ENCODE measurements around the gene GDPD4.

GDPD4 gene

DNA sequence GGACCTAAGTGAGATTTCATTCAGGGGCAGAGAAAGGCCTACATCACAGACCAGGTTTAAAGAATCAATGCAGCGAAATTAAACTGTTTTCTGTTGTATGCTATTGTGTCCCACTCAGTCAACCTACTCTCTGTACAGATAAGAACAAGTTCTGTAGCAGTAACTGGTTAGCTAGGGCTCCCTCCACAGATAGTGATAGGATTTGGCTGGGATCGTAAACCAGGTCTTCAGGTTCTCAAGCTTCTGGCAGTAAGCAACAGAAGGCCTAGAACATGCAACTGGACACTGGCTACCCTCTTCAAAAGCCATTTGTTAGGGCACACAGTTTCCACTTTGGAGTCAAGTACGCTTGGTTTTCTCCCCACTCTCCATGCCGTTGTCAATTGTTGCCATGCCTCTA lies 69.2 kb downstream of the GDPD4 start:
- DNase-seq, result no peak

DNA sequence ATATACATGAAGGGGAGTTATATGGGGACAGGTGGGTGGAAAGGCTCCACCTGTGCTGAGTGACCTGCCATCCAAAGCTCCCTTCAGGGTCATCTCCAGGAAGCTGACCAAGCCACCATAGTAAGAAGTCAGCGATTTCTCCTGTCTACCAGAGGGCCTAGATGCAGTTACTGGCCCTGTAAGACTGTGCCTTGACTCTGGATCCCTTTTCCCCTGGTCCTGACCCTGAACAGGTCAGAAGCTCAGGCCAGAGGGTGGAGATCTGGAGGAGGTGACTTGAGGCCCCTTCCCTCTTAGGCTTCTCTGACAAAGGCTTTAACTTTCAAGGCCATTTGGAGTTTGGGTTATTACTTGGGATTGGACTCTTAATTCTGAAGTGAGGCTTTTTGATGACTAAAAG lies 69.7 kb downstream of the GDPD4 start:
- no peak for DNase-seq

DNA sequence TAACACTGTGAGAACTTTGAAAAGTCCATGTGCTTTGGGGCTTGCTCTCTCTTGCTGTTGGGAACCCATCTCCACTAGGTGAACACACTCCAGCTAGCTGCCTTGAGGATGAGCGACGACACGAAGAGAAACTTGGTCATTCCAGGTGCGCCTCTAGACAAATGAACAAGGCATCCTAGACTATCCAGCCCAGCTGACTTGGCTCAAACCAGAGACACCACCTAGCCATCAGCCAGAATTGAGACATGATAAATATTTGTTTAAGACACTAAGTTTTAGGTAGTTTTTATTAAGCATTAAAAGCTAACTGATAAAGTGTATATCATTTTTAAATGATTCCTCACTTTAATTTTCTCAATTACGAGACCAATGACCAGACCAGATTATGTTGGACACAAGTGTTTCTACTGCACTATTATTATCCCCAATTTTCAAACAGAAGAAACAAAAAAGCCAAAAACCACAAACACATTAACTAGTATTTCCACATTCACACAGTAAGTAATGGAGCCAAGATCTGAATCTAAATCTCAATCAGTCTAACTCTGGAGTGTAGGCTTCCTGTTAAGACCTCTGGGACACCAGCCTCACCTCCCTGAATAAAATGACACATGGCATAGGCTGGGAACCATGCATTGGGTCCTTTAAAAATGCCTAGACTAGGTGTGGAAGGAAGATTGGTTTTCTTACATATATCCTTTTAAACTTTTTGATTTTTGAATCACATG lies 70.4 kb downstream of the GDPD4 start:
- DNase-seq, result no peak

DNA sequence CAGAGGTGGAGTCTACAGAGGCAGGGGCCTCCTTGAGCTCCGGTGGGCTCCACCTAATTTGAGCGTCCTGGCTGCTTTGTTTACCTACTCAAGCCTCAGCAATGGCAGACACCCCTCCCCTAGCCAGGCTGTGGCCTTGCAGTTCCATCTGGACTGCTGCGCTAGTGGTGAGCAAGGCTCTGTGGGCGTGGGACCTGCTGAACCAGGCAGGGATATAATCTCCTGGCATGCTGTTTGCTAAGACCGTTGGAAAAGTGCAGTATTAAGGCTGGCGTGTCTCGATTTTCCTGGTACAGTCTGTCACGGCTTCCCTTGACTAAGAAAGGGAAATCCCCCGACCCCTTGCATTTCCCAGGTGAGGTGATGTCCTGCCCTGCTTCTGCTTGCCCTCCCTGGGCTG lies 77.7 kb downstream of the GDPD4 start:
- no peak for DNase-seq

DNA sequence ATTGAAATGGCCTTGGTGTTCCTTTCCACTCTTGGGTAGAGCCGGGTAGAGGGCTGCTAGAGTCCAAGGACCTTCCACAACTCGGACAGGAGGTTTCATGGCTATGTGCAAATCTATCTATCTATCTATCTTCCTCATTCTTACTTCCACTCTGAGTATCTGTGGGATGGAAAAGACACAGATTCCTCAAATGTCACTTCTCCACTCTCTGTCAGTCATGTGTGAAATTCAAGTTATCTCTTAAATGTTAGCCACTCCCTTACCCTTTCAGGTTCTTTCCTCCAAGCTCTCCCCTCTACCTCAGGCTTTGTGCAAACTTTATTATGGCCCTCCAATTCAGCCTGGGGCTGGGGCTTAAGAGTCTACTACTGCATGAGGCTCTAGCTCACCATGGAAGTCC lies 84.3 kb downstream of the GDPD4 start:
- no peak for DNase-seq

DNA sequence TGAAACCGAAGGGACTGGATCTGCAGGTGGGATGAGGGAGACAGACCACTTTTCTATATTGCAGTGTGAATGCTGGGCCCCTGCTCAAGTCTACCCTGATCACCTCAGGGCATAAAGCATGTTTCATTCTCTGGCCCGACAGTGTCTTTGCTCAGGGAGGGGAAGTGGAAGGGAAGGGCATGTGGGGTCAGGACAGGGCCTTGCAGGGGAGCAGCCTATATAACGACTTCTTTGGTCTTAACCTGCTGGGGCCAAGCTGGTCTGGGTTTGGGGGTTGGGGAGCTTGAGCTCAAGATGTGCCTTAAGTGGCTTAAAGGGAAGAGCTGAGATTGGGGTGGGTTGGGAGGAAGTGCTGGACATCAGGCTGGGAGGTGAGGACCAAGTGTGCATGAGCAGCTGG lies 86.4 kb downstream of the GDPD4 start:
- no peak for DNase-seq

DNA sequence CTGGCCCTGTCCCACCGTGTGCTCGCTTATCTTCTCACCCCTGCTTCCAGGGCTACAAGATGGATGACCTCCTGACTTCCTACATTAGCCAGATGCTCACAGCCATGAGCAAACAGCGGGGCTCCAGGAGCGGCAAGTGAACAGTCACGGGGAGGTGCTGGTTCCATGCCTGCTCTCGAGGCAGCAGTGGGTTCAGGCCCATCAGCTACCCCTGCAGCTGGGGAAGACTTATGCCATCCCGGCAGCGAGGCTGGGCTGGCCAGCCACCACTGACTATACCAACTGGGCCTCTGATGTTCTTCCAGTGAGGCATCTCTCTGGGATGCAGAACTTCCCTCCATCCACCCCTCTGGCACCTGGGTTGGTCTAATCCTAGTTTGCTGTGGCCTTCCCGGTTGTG lies 86.9 kb downstream of the GDPD4 start:
- no peak for DNase-seq

DNA sequence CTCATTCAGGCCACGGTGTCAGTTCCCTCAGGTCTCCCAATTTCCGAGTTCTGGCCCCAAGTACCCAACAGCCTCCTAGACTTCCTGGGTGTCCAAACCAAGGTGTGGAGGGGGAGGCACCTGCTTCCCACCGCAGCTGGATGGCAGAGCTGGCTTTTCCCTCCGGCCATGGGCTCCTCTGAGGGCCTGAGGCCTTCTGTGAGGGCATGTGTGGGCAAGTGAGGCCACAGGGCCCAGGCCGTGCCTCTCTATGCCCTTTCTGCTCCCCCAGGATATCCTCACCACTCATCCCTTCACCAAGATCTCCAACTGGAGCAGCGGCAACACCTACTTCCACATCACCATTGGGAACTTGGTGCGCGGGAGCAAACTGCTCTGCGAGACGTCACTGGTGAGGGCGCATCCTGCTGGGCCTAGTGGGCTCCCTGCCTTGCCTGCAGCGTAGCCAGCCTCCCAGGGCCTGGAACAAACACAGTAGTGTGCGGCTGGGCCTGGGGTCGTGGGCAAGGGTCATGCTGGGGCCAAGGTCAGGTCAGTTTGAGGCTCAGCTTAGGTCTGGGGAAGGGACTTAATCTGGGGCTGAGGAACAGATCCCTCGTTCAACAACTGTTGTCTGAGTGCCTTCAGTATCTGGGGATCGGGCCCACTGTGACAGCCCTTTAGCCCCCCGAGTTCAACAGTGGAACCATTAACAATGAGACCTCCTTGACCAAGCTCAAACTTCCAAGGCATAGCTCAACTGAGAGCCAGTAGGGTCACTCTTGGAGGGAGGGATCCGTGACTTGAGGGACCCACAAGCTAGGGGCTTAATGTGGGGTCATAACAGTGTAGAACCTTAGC lies 87.7 kb downstream of the GDPD4 start:
- no peak for DNase-seq

DNA sequence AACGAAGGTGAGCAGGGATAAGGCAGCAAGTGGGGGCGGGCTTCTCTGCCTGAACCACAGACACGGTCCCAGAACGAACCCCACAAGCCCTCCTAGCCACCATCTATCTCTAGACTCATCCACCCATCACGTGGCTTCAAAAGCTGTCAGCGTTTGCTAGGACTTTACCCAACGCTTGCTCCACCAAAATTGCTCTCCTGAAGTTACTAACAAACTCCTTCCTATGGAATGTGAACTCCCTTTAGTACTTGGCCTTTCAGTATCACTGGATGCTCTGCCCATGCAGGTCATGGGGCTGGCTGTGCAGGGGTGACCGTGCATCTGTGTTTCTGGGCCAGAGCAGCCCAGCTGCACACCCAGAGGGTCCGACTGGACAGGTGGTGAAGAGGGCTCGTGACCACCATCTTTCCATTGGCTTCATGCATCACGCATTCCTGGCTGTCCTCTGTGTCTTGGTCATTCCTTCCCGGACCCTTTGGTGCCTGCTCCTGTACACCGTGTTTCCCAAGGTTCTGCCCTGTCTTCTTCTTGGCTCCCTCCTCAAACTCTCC lies 88.4 kb downstream of the GDPD4 start:
- DNase-seq, result no peak

DNA sequence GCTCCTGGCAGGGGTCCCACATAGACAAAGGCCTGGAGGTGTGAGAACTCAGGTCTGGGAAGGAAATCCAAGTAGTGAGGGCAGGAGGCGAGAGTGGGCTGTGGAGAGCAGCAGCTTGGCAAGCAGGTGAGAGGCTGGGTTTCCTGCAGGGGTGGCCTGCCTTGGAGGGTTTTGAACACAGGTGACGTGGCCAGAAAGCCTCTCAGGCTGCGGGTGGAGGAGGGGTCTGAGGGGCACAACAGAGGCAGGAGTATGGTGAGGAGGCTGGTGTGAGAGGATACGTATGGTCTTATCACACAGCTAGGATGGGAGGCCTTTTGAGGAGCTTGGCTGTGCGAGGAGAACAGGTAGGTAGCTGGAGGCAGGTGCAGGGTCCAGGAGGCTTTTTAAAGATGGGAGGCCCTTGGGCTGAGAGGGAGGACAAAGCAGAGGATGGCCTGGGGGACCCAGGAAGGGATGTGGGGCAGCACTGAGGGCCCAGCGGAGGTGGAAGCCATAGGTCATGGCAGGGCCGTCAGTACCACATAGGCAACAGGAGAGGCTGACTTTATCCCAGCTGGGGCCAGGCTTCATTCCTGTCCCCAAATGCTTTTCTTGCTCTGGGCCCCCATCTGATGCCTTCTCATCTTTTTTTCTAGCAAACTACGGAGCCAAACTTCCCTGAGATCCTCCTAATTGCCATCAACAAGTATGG lies 89.0 kb downstream of the GDPD4 start:
- DNase-seq, result no peak

DNA sequence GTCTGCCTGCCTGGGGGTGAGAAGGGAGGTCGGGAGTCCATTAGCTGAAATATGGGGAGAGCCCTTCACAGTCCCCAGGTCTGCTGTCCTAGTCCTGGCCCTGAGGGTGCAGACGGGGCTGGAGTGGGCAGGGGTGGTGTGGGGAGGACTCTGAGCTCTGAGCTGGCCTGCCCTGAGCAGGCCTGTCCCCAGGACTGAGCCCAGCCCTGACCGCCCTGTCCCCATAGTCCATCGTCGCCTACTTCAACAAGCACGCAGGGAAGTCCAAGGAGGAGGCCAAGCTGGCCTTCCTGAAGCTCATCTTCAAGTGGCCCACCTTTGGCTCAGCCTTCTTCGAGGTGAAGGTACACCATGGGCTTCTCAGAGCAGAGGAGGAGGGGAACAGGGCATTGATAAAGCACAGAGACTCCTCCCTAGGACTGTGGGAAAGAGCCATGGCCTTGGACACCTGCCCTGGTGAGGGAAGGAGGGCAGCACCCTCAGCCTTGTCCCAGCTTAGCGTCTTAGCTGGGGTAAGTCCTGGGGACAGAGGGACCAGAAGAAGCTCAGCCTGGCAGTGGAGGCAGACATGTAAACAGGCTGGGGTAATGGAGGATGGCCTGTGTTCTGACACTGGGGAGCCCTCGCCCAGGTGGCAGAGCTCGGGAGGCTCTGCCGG lies 89.8 kb downstream of the GDPD4 start:
- no peak for DNase-seq

DNA sequence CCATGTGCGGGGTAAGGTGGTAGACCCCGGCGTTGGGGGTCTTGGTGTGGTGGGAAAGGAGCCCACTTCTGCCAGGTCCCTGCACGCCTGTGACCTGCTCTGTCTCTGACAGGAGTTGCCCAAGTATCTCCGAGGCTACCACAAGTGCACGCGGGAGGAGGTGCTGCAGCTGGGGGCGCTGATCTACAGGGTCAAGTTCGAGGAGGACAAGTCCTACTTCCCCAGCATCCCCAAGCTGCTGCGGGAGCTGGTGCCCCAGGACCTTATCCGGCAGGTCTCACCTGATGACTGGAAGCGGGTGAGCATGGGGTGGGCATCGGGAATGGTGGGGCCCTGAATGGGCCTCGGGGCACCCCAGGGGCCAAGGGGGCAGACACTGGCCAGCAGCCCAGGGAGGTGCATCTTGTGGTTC lies 90.4 kb downstream of the GDPD4 start:
- DNase-seq, result no peak

DNA sequence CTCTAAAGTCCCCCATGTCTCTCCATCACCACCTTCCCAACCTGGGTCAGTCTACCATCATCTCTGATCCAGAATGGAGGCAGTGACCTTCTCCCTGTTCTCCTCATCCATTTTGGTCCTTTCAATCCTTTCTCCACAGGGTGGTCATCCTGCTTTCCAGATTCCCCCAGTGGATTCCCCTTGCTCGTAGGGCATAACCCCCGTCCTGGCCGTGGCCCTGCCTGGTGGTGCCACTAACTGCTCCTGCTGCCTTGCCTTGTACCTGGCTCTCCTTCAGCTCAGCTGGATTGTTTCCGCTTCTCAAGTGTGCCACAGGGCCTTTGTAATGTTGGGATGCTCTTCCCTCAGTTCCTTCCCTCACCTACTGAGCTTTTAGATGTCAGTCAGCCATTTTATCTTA lies 91.8 kb downstream of the GDPD4 start:
- no peak for DNase-seq

DNA sequence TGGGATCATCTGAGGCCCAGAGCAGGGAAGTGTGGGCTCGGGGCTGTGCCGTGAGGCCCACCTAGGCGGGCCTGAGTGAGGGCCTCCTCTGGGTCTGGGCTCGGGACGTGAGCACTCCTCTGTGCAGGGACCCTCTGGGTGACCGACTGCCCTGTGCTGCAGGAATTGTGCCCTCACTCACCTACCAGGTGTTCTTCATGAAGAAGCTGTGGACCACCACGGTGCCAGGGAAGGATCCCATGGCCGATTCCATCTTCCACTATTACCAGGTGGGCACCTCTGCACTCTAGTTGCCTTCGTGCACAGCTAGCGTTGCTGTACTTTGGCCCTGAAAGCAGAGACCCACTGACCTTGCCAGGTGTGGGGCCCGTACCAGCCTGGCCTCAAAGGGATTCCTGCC lies 93.0 kb downstream of the GDPD4 start:
- DNase-seq, result no peak

DNA sequence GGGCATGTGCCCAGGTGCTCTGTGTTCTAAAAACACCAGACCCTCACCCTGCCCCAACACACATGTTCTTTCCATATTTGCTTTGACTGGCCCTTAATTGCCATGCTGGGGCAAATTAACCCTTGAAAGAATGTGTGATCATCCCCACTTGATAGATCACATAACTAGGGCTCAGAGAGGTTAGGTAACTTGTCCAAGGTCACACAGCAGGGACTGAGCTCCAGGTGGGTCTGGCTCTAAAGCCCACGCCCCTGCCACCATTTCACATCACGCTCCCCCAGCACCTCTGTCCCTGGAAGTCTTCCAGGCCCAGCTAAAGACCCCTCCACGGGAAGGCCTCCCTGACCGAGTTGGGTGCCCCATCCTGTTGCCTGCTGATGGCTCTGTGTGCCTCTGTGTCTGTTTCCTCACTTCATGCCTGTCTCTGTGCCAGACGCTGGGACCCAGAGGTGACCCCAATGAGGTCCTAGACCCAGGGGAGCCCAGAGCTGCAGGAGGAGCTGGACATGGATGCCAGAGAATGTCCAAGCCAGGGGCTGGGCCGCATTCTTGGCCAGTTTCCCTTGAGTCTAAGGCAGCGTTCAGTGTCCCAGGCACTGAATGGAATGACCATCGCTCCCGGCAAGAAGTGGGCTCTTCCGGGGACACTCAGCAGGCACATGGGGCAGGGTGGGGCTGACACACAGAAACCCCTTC lies 93.7 kb downstream of the GDPD4 start:
- no peak for DNase-seq

DNA sequence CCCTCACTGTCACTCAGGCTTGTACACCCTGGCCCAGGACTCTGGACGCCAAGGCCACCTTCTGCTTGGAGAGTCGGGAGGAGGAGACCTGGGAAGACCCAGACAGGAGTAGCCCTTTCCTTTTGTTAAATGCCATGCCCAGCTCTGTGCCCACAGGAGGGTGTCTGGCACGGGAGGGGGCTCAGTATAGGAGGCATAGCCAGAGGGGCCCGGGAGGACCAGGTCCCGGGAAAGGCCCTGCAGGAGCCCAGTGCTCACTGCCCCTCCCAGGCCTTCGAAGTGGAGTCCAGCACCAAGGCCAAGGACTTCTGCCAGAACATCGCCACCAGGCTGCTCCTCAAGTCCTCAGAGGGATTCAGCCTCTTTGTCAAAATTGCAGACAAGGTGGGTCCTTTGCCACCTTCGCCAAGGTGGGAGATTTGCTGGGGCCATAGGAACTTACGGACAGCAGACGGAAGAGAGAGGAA lies 94.4 kb downstream of the GDPD4 start:
- DNase-seq, result no peak

DNA sequence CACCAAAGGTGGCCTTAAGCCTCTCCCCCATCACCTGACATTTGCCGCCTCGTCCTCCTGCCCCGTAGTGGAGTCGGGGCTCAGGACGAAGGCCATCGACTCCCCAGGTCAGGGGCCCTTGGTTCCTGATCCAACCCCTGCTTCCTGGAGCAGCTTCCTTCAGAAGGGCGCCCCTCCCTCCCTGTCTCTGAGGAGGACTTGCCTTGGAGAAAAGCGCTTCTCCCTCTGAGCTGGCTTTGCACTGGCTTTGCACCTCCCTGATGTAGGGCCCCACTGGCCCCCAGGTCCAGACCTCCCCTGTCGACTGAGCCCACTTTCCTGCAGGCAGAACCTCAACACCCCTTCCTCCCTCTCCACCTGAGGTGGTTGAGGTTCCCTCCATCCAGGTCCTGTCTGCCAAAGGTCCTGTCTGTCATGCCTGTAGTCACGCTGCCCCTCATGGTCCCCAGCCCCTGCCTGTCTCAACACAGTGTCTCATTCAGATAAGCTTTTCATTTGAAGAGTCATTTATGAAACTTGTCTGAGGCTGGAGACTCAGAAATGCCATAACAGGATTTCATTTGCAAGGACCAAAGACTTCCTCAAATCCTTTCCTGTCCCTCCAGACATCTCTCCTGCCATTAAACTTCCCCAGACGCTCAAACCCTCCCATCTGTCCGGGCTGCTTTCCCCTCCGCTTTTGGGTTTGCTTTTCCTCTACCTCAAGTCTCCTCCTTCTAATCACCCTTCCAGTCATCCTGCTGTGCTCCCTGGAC lies 95.0 kb downstream of the GDPD4 start:
- no peak for DNase-seq

DNA sequence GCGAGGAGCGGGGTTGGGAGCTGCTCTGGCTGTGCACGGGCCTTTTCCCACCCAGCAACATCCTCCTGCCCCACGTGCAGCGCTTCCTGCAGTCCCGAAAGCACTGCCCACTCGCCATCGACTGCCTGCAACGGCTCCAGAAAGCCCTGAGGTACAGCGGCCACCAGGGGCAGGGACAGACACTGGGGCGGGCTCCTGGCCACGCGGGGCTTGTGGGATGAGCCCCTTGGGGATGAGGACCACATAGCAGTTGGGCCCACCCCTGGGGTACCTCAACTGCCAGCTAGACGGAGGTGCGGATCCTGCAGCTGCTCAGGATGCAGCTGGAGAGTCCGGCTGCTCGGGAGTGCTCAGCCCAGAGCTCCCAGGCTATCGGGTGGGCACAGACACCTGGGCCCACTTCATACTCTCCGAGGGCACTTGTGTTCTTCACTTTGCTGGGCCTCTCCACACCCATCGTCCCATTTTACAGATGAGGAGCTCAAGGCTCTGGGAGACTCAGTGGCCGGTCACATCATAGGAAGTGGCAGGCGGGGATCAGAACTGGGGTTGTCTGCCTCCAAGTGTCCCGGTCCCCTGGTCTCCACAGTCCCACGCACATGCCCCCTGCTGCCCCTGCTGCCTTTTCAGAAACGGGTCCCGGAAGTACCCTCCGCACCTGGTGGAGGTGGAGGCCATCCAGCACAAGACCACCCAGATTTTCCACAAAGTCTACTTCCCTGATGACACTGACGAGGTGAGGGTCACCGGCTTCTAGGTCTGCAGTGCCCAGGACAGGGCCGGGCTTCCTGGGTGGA lies 95.8 kb downstream of the GDPD4 start:
- DNase-seq, result no peak

DNA sequence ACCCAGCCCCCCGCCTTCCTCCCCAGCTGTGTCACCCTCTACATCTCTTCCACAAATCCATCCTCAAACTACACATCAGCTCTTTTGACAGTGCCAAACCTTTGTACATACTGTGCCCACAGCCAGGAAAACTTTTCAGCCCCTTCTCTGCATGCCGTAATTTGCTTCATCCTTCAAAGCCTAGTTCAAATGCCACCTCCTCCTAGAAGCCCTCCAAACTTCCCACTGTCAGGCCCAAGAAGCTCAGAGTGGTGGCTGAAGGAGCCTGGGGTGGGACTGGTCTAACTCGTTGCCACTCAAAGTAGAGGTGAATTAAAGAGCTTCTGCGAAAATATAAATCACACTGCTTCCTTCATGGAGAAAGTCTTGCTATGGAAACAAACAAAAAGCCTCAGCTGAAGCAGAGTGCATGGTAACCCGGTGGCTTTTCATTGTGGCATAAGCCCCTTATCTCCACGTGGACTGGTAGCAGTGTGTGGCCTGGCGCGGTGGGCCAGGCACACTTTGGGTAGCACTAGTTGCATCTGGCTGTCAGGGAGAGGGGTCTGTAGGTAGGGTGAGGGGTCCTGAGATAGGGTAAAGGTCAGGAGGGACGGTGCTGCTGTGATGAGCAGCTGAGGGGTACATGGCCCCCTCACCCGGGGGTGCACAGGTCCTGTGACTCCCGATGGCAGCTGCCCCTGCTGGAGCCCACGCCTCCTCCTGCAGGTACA lies 96.6 kb downstream of the GDPD4 start:
- DNase-seq, result no peak
